HepG2 (cell line): Measurements from ENCODE around the gene C3orf22. TPM values are rescaled to one million over a fixed set of nuclear protein-coding genes. Genes with fewer than 3 reads are reported as not detected.

ENCODE experiments used
- EP300 ChIP-seq, 3 experiments: sonication (generic) in 1 of 3; formaldehyde crosslinking in 1 of 3; IDR thresholded peaks; 2 replicates each; pipeline versions ENCODE4 v1.5.1 to v1.6.1; 2011 to 2020; ENCODE audit warnings: low read depth in 2 of 3, low read length in 2 of 3, borderline replicate concordance in 1 of 3, improper control_type of control experiment in 1 of 3, mild to moderate bottlenecking in 1 of 3, missing genetic modification reagents in 1 of 3, moderate library complexity in 1 of 3
- FOSL1 ChIP-seq: sonication (generic); formaldehyde crosslinking; IDR thresholded peaks from 2 replicates; pipeline ENCODE4 v1.9.0; 2021; ENCODE audit warnings: missing genetic modification reagents, borderline replicate concordance
- FOXM1 ChIP-seq: sonication (generic); formaldehyde crosslinking; IDR thresholded peaks from 2 replicates; pipeline ENCODE4 v1.5.0; 2020; ENCODE audit warnings: missing genetic modification reagents
- HDAC2 ChIP-seq: sonication (generic); formaldehyde crosslinking; IDR thresholded peaks from 2 replicates; pipeline ENCODE4 v1.4.0; 2020; ENCODE audit warnings: missing genetic modification reagents
- KLF15 ChIP-seq: sonication (generic); formaldehyde crosslinking; IDR thresholded peaks from 2 replicates; pipeline ENCODE4 v1.8.1; 2023; ENCODE audit warnings: borderline replicate concordance, mild to moderate bottlenecking, inconsistent platforms, missing genetic modification reagents, mixed read lengths
- MEIS1 ChIP-seq: sonication (generic); formaldehyde crosslinking; IDR thresholded peaks from 2 replicates; pipeline ENCODE4 v1.9.0; 2021; ENCODE audit warnings: mild to moderate bottlenecking, missing genetic modification reagents, moderate library complexity, borderline replicate concordance
- NCOR1 ChIP-seq: fragments of 200-600 bp; sonication (generic); IDR thresholded peaks from 2 replicates; pipeline ENCODE4 v1.7.0; 2017; ENCODE audit warnings: antibody characterized with exemption, low read length, borderline replicate concordance
- NFIB ChIP-seq: sonication (generic); formaldehyde crosslinking; IDR thresholded peaks from 2 replicates; pipeline ENCODE4 v1.9.0; 2021; ENCODE audit warnings: missing genetic modification reagents, mild to moderate bottlenecking, borderline replicate concordance
- NRL ChIP-seq: sonication (generic); formaldehyde crosslinking; IDR thresholded peaks from 2 replicates; pipeline ENCODE4 v1.5.0; 2020; ENCODE audit warnings: missing genetic modification reagents, mild to moderate bottlenecking, moderate library complexity, borderline replicate concordance
- PHF8 ChIP-seq: sonication (generic); formaldehyde crosslinking; IDR thresholded peaks from 2 replicates; pipeline ENCODE4 v1.5.0; 2020; ENCODE audit warnings: missing genetic modification reagents
- SMAD1 ChIP-seq: sonication (generic); formaldehyde crosslinking; IDR thresholded peaks from 2 replicates; pipeline ENCODE4 v1.4.0; 2020; ENCODE audit warnings: missing genetic modification reagents, low read depth, mild to moderate bottlenecking, borderline replicate concordance
- SNAI1 ChIP-seq: sonication (generic); formaldehyde crosslinking; IDR thresholded peaks from 2 replicates; pipeline ENCODE4 v1.5.0; 2020; ENCODE audit warnings: mild to moderate bottlenecking, missing genetic modification reagents, borderline replicate concordance
- SRSF1 ChIP-seq: fragments of 200-400 bp; formaldehyde crosslinking; optimal IDR thresholded peaks from 2 replicates; pipeline ENCODE3; 2017; ENCODE audit warnings: mild to moderate bottlenecking, low read depth, low read length, moderate library complexity
- TBL1XR1 ChIP-seq: fragments of 150-350 bp; IDR thresholded peaks from 2 replicates; pipeline ENCODE4 v1.6.1; 2014; ENCODE audit warnings: borderline replicate concordance, low read length; ENCODE audit not compliant: partially characterized antibody
- ZKSCAN1 ChIP-seq: fragments of 150-350 bp; IDR thresholded peaks from 2 replicates; pipeline ENCODE4 v1.6.1; 2014; ENCODE audit warnings: low read length
- ZNF225 ChIP-seq: sonication (generic); formaldehyde crosslinking; IDR thresholded peaks from 2 replicates; pipeline ENCODE4 v1.4.0; 2020; ENCODE audit warnings: mild to moderate bottlenecking, missing genetic modification reagents
- ZNF274 ChIP-seq: sonication (generic); formaldehyde crosslinking; IDR thresholded peaks from 2 replicates; pipeline ENCODE4 v1.5.1; 2020; ENCODE audit warnings: mild to moderate bottlenecking, missing genetic modification reagents
- ZNF773 ChIP-seq: sonication (generic); formaldehyde crosslinking; IDR thresholded peaks from 2 replicates; pipeline ENCODE4 v1.4.0; 2020; ENCODE audit warnings: missing genetic modification reagents, borderline replicate concordance
- polyA plus RNA-seq, 8 experiments: library from polyadenylated mRNA; depleted of rRNA in 3 of 8; stranded (reverse) in 7 of 8; unstranded in 1 of 8; fragments of >200 nt; fragmentation: Illumina TruSeq in 4 of 8; extraction: Trizol in 4 of 8; gene quantifications; 2 replicates each; pipeline versions ENCODE4 v1.2.1 to v1.2.3, GENCODE V29; 2011 to 2016; ENCODE audit warnings: low read depth in 4 of 8, missing spikeins in 1 of 8, mixed read lengths in 1 of 8; ENCODE audit not compliant: insufficient read depth in 1 of 8
- total RNA-seq, 5 experiments: library from RNA; depleted of rRNA; stranded (reverse); fragments of >200 nt; fragmentation: Illumina TruSeq; extraction: Trizol; gene quantifications; 2 replicates each; pipeline ENCODE4 v1.2.3, GENCODE V29; 2016; ENCODE audit warnings: low read depth in 1 of 5
- TF ChIP-seq, protein P1 (sequence below): sonication (generic); formaldehyde crosslinking; IDR thresholded peaks from 2 replicates; pipeline ENCODE4 v1.5.0; 2020; ENCODE audit warnings: mild to moderate bottlenecking, missing genetic modification reagents
- TF ChIP-seq, protein P2 (sequence below): sonication (generic); formaldehyde crosslinking; IDR thresholded peaks from 2 replicates; pipeline ENCODE4 v1.5.0; 2020; ENCODE audit warnings: missing genetic modification reagents, mild to moderate bottlenecking, borderline replicate concordance
- TF ChIP-seq, protein P3 (sequence below): sonication (generic); formaldehyde crosslinking; IDR thresholded peaks from 2 replicates; pipeline ENCODE4 v1.5.0; 2020; ENCODE audit warnings: missing genetic modification reagents
- TF ChIP-seq, protein P4 (sequence below): IDR thresholded peaks from 2 replicates; pipeline ENCODE4 v1.6.1; 2016; ENCODE audit warnings: control low read depth

Gene C3orf22
- total and polyA plus RNA-seq, 2 of the 13 experiments (the other 11 are each of a cell fraction or from before 2014, with no cell fraction given), result not detected

DNA sequence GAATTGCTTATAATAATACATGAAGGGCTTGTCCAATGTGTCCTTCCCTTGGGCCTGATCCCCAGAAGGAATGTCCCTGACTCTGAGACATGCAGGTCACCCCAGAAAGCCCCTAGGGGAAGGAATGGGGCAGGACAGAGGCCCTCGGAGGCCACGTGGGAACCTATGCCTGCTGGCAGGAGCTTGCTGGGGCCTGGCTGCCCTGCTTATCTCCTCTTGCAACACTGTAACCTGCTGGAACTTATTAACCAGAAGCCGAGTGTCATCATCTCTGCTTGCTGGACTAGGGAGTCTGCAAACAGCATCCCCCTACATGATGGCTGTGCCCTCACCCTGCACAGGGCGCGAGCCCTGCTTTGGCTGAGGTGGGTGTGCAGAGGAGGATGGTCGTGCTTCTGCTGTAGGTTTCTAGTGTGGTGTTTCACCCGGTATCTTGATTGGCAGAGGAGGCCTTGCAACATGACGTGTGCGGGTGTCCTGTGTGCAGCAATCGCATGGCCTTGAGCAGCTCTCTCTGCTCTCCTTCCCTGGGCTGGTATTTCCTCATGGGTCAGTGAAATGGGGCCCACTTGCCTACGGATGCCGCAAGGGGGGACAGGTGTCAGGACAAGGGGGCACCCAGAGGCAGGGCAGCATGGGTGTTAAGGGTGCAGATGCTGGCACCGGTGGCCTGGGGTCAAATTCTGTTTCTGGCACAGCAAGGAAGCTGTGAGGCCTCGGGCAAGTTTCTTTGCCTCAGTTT is 29.8 kb downstream of the C3orf22 start (continued):
- TF ChIP-seq FOSL1 (no peak), NCOR1 (peak; percentile 75; the same call in 1 of the 2 replicates), TBL1XR1 (no peak), SRSF1 (no peak), MEIS1 (CRISPR knock-in tag) (peak; percentile 74), ZNF773 (CRISPR knock-in tag) (no peak), ZKSCAN1 (no peak), ZNF225 (CRISPR knock-in tag) (no peak; the same call in 1 of the 2 replicates), SMAD1 (CRISPR knock-in tag) (no peak), EP300 (IDR thresholded peaks at IDR 0.05; ENCODE audit: low read depth in 2 of 2, low read length in 2 of 2) (peak in 1 of 2 experiments; percentile 70; a peak in 3 of 4 replicates), EP300 (CRISPR knock-in tag; IDR thresholded peaks at IDR 0.05; ENCODE audit: borderline replicate concordance) (peak; percentile 58), NFIB (CRISPR knock-in tag) (no peak), FOXM1 (CRISPR knock-in tag) (no peak), PHF8 (CRISPR knock-in tag) (peak; percentile 54), NRL (CRISPR knock-in tag) (peak; percentile 54; the same call in 1 of the 2 replicates), KLF15 (CRISPR knock-in tag) (no peak), ZNF274 (CRISPR knock-in tag) (0 out of 2 replicates have a peak, but pooled peaks have one; percentile 66), SNAI1 (no peak), HDAC2 (CRISPR knock-in tag) (peak; percentile 93)
- TF ChIP-seq, protein P1, sequence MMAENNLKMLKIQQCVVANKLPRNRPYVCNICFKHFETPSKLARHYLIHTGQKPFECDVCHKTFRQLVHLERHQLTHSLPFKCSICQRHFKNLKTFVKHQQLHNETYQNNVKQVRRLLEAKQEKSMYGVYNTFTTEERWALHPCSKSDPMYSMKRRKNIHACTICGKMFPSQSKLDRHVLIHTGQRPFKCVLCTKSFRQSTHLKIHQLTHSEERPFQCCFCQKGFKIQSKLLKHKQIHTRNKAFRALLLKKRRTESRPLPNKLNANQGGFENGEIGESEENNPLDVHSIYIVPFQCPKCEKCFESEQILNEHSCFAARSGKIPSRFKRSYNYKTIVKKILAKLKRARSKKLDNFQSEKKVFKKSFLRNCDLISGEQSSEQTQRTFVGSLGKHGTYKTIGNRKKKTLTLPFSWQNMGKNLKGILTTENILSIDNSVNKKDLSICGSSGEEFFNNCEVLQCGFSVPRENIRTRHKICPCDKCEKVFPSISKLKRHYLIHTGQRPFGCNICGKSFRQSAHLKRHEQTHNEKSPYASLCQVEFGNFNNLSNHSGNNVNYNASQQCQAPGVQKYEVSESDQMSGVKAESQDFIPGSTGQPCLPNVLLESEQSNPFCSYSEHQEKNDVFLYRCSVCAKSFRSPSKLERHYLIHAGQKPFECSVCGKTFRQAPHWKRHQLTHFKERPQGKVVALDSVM, result peak; percentile 55
- TF ChIP-seq, protein P2, sequence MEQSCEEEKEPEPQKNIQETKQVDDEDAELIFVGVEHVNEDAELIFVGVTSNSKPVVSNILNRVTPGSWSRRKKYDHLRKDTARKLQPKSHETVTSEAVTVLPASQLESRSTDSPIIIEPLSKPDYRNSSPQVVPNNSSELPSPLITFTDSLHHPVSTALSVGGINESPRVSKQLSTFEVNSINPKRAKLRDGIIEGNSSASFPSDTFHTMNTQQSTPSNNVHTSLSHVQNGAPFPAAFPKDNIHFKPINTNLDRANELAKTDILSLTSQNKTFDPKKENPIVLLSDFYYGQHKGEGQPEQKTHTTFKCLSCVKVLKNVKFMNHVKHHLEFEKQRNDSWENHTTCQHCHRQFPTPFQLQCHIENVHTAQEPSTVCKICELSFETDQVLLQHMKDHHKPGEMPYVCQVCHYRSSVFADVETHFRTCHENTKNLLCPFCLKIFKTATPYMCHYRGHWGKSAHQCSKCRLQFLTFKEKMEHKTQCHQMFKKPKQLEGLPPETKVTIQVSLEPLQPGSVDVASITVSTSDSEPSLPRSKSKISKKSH (CRISPR knock-in tag), result no peak
- TF ChIP-seq, protein P3, sequence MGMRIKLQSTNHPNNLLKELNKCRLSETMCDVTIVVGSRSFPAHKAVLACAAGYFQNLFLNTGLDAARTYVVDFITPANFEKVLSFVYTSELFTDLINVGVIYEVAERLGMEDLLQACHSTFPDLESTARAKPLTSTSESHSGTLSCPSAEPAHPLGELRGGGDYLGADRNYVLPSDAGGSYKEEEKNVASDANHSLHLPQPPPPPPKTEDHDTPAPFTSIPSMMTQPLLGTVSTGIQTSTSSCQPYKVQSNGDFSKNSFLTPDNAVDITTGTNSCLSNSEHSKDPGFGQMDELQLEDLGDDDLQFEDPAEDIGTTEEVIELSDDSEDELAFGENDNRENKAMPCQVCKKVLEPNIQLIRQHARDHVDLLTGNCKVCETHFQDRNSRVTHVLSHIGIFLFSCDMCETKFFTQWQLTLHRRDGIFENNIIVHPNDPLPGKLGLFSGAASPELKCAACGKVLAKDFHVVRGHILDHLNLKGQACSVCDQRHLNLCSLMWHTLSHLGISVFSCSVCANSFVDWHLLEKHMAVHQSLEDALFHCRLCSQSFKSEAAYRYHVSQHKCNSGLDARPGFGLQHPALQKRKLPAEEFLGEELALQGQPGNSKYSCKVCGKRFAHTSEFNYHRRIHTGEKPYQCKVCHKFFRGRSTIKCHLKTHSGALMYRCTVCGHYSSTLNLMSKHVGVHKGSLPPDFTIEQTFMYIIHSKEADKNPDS, result no peak
- TF ChIP-seq, protein P4, sequence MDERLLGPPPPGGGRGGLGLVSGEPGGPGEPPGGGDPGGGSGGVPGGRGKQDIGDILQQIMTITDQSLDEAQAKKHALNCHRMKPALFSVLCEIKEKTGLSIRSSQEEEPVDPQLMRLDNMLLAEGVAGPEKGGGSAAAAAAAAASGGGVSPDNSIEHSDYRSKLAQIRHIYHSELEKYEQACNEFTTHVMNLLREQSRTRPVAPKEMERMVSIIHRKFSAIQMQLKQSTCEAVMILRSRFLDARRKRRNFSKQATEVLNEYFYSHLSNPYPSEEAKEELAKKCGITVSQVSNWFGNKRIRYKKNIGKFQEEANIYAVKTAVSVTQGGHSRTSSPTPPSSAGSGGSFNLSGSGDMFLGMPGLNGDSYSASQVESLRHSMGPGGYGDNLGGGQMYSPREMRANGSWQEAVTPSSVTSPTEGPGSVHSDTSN (CRISPR knock-in tag), result peak; percentile 66
